Body of pancreas (tissue), 4 donors: ENCODE measurements around the gene IFIH1. TPM values are rescaled to one million over a fixed set of nuclear protein-coding genes. Genes with fewer than 3 reads are reported as not detected.

ENCODE experiments used
- ATAC-seq: fragments of 150-250 bp; one replicate; pipeline ENCODE4 v1.9.1; 2016
- DNase-seq, 4 donors: peaks; one replicate each; pipeline ENCODE4 v3.0.0-alpha.2; 2019
- H3K27ac ChIP-seq, 4 donors: fragments of 200-600 bp; sonication (generic); 1 replicate in 3 of 4; 2 replicates in 1 of 4; pipeline versions ENCODE4 v1.5.1 to v1.6.1; 2016 to 2019; ENCODE audit warnings: mild to moderate bottlenecking in 1 of 4, mixed read lengths in 1 of 4, moderate library complexity in 1 of 4
- H3K27me3 ChIP-seq, 2 donors: fragments of 200-600 bp; sonication (generic); one replicate each; pipeline ENCODE4 v1.6.0; 2016; ENCODE audit warnings: mild to moderate bottlenecking in 1 of 2
- H3K36me3 ChIP-seq, 2 donors: fragments of 200-600 bp; sonication (generic); replicated peaks in 1 of 2; 2 replicates each; pipeline ENCODE4 v1.5.1; 2016; ENCODE audit warnings: low read depth in 2 of 2; ENCODE audit not compliant: insufficient read depth in 1 of 2
- H3K4me1 ChIP-seq: fragments of 200-600 bp; sonication (generic); one replicate; pipeline ENCODE4 v1.6.0; 2016
- H3K4me3 ChIP-seq, 2 donors: fragments of 200-600 bp; sonication (generic); 1 replicate in 1 of 2; 2 replicates in 1 of 2; pipeline ENCODE4 v1.5.1; 2016 to 2019
- H3K9me3 ChIP-seq, 3 donors: fragments of 200-600 bp; sonication (generic); 1 replicate in 2 of 3; 2 replicates in 1 of 3; pipeline ENCODE4 v1.5.1; 2016
- POLR2A ChIP-seq, 3 donors: fragments of 450-650 bp; IDR thresholded peaks; one replicate each; pipeline ENCODE4 v1.6.1; 2016; ENCODE audit warnings: antibody characterized with exemption in 3 of 3, mild to moderate bottlenecking in 2 of 3
- WGBS, 2 donors: methylation state at CpG; one replicate each; pipeline ENCODE4 v1.1.5; 2017; 5-methylcytosine and 5-hydroxymethylcytosine counted together
- intact Hi-C: fragments of 100-400 bp; cut with DNase I; formaldehyde crosslinking; loops from one replicate; pipeline ENCODE4 v1.15.1; 2023
- total RNA-seq, 2 donors: library from RNA; depleted of rRNA; stranded (reverse); fragments of >200 nt; gene quantifications; one replicate each; pipeline ENCODE4 v1.1.0, GENCODE V29; 2016
- TF ChIP-seq, protein P1 (sequence below), 7 experiments: fragments of 450-650 bp in 4 of 7; fragments of 200-600 bp in 3 of 7; sonication (generic) in 3 of 7; IDR thresholded peaks; one replicate each; pipeline ENCODE4 v1.5.1; 2016 to 2019; ENCODE audit warnings: antibody characterized with exemption in 7 of 7

Gene IFIH1
- total RNA-seq, 2 donors from 2014 or later, result 12.5 to 13.2 TPM

DNA sequence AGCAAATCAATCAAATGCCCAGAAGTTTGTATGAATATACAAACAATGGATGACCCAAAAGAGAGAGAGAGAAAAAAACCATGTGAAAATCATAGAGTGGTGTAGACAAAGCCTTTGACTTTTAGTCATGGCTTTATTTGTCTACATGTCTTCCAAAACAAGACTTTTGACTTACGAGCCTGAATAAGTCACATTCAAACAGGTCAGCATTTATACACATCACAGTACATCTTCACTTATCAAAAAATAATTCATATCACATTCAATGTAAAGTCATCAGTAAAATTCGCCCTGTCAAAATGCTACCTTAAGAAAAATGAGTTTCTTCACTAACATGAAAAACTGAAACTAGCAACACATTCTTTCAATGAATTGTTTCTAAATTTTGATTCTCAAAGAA is 1.9 kb downstream of the IFIH1 start:
- TF ChIP-seq POLR2A (IDR thresholded peaks at IDR 0.05), result no peak
- TF ChIP-seq, protein P1, sequence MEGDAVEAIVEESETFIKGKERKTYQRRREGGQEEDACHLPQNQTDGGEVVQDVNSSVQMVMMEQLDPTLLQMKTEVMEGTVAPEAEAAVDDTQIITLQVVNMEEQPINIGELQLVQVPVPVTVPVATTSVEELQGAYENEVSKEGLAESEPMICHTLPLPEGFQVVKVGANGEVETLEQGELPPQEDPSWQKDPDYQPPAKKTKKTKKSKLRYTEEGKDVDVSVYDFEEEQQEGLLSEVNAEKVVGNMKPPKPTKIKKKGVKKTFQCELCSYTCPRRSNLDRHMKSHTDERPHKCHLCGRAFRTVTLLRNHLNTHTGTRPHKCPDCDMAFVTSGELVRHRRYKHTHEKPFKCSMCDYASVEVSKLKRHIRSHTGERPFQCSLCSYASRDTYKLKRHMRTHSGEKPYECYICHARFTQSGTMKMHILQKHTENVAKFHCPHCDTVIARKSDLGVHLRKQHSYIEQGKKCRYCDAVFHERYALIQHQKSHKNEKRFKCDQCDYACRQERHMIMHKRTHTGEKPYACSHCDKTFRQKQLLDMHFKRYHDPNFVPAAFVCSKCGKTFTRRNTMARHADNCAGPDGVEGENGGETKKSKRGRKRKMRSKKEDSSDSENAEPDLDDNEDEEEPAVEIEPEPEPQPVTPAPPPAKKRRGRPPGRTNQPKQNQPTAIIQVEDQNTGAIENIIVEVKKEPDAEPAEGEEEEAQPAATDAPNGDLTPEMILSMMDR (IDR thresholded peaks at IDR 0.05), result no peak
- DNase-seq (no peak), ATAC-seq (no peak)
- Histone ChIP-seq H3K36me3 (no peaks in the 10 kb centered on the region), H3K27me3 (no peaks in the 10 kb centered on the region), H3K27ac (no peak overlapping the region), H3K4me3 (peak overlapping the region in 1 of 2 donors; percentile 64), H3K4me1 (peaks cover 43% of the 10 kb centered on the region), H3K9me3 (no peaks in the 10 kb centered on the region)
- intact Hi-C loops, result no loop called here
- 63 to 69% methylated on average over 2 of the region's 2 CpGs for WGBS, 2 donors

GRCh38 chr2:162315938-162316337 is 2.5 kb downstream of the IFIH1 start:
- Histone ChIP-seq H3K4me1 (peaks cover 44% of the 10 kb centered on the region), H3K9me3 (no peaks in the 10 kb centered on the region), H3K27ac (no peak overlapping the region), H3K27me3 (no peaks in the 10 kb centered on the region), H3K36me3 (no peaks in the 10 kb centered on the region), H3K4me3 (no peak overlapping the region)
- WGBS, 2 donors, result 72 to 87% methylated on average over 4 of the region's 4 CpGs
- no peak for DNase-seq
- intact Hi-C loops, result no loop called here
- ATAC-seq, result no peak
- no peak for TF ChIP-seq POLR2A (IDR thresholded peaks at IDR 0.05)
- TF ChIP-seq, protein P1 (IDR thresholded peaks at IDR 0.05), result no peak

GRCh38 chr2:162312853-162313252 is 5.6 kb downstream of the IFIH1 start:
- peaks cover 29% of the 10 kb centered on the region for H3K4me1 ChIP-seq
- intact Hi-C loops, result no loop called here
- no peaks in the 10 kb centered on the region for H3K9me3 ChIP-seq
- no peaks in the 10 kb centered on the region for H3K27me3 ChIP-seq
- no peak overlapping the region for H3K27ac ChIP-seq
- no peak for ATAC-seq
- no peak overlapping the region for H3K4me3 ChIP-seq
- WGBS, 2 donors, result 94 to 95% methylated on average over 1 of the region's 1 CpG
- TF ChIP-seq POLR2A (IDR thresholded peaks at IDR 0.05), result no peak
- TF ChIP-seq, protein P1 (IDR thresholded peaks at IDR 0.05), result no peak
- H3K36me3 ChIP-seq, result no peaks in the 10 kb centered on the region
- DNase-seq, result no peak

DNA sequence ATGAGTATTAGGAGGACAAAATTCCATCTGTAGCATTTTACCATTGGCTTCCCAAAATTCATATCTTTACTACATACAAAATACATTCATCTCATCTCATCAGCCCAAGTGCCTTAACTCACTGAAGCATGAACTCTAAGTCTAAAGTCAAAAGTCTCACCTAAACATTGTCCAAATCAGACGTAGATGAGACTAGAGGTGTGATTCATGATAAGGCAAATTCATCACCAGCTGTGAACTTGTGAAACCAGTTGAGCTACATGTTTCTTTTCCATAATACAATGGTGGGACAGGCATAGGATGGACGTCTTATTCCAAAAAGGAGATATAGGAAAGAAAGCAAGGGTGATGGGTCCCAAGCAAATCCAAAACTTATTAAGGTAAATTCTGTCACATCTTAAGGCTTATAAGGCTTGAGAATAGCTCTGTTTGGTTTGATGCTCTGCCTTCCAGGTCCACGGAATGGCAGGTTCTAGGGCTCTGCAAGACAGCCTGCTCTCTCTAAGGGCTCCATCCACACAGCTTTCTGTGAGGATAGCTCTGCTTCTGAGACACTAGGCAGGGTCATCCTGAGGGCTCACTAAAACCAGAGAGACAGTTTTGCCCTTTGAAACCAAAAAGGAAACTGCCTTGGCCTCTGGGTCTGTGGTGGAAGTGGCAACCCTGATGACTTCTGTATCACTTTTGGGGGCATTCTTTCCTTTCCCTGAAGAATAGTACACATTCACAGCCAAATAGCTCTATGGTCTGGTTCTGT is 9.6 kb downstream of the IFIH1 start:
- H3K27ac ChIP-seq, result no peak overlapping the region
- H3K27me3 ChIP-seq, result no peaks in the 10 kb centered on the region
- ATAC-seq (no peak), DNase-seq (no peak)
- 64 to 84% methylated on average over 3 of the region's 3 CpGs for WGBS, 2 donors
- no peaks in the 10 kb centered on the region for H3K9me3 ChIP-seq
- TF ChIP-seq POLR2A (IDR thresholded peaks at IDR 0.05), result no peak
- TF ChIP-seq, protein P1 (IDR thresholded peaks at IDR 0.05), result no peak
- H3K4me1 ChIP-seq, result peaks cover 6% of the 10 kb centered on the region
- H3K36me3 ChIP-seq, result no peaks in the 10 kb centered on the region
- intact Hi-C loops, result no loop called here
- H3K4me3 ChIP-seq, result no peak overlapping the region

DNA sequence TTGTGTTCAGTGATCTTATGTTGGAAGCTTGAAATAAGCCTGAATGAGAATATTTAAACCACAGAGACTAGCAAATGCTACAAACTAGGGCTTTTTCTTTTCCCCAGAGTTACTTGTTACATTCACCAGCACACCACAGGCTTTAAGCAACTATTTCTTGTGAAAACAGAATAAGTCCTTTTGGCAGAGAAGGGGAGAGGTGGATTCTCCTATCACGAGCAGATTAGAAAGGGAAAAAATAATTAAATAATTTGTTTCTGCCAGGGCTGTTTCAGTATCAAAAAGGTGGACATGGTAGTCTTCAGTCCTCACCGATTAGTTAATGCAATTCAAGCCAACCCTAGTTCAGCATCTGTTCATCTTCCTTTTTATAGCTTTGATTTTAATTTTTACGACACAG is 12.6 kb downstream of the IFIH1 start:
- DNase-seq, result no peak
- TF ChIP-seq, protein P1 (IDR thresholded peaks at IDR 0.05), result no peak
- TF ChIP-seq POLR2A (IDR thresholded peaks at IDR 0.05), result no peak
- 80 to 85% methylated on average over 3 of the region's 3 CpGs for WGBS, 2 donors
- Histone ChIP-seq H3K27me3 (no peaks in the 10 kb centered on the region), H3K9me3 (no peaks in the 10 kb centered on the region), H3K36me3 (no peaks in the 10 kb centered on the region), H3K4me1 (peaks cover 3% of the 10 kb centered on the region), H3K27ac (no peak overlapping the region), H3K4me3 (no peak overlapping the region)
- ATAC-seq, result no peak
- intact Hi-C loops, result no loop called here
